Activated naive CD4-positive, alpha-beta T cell (primary cell): ENCODE data around the gene HNRNPH2.

Source experiments
- DNase-seq, 4 experiments: peaks; one replicate each; lab custom pipeline; 2025; lab: John Stamatoyannopoulos, UW

HNRNPH2 gene

GRCh38 chrX:101395789-101396188, 12.2 kb upstream of the HNRNPH2 start:
- DNase-seq, result no peak

GRCh38 chrX:101397779-101398178, 10.2 kb upstream of the HNRNPH2 start:
- DNase-seq, result no peak

GRCh38 chrX:101398694-101399093, 9.3 kb upstream of the HNRNPH2 start:
- no peak for DNase-seq

GRCh38 chrX:101399825-101400224, 8.2 kb upstream of the HNRNPH2 start:
- no peak for DNase-seq

- no peak for DNase-seq
Measured at GRCh38 chrX:101407167-101407747, 765 bp upstream of the HNRNPH2 start.

GRCh38 chrX:101408532-101408841, 465 bp downstream of the HNRNPH2 start:
- DNase-seq, result no peak

- no peak for DNase-seq
Measured at GRCh38 chrX:101409043-101409442, 1.0 kb downstream of the HNRNPH2 start.

GRCh38 chrX:101410461-101410860, 2.4 kb downstream of the HNRNPH2 start:
- DNase-seq, result no peak

GRCh38 chrX:101411984-101412383, 4.0 kb downstream of the HNRNPH2 start:
- no peak for DNase-seq

GRCh38 chrX:101415180-101416145, 7.4 kb downstream of the HNRNPH2 start:
- DNase-seq, result no peak

- DNase-seq, result no peak
Measured at GRCh38 chrX:101416691-101417090, 8.7 kb downstream of the HNRNPH2 start.

GRCh38 chrX:101417190-101417589, 9.2 kb downstream of the HNRNPH2 start:
- no peak for DNase-seq

- peak in 2 of 4 experiments; percentile 1 for DNase-seq
Measured at GRCh38 chrX:101417981-101418841, 10.2 kb downstream of the HNRNPH2 start.

- no peak for DNase-seq
Measured at GRCh38 chrX:101419489-101419888, 11.5 kb downstream of the HNRNPH2 start.

- no peak for DNase-seq
Measured at GRCh38 chrX:101427954-101428353, 19.9 kb downstream of the HNRNPH2 start.

- DNase-seq, result no peak
Measured at GRCh38 chrX:101429934-101430333, 21.9 kb downstream of the HNRNPH2 start.

- DNase-seq, result no peak
Measured at GRCh38 chrX:101430457-101431078, 22.5 kb downstream of the HNRNPH2 start.

- DNase-seq, result no peak
Measured at GRCh38 chrX:101442085-101442484, 34.1 kb downstream of the HNRNPH2 start.

- no peak for DNase-seq
Measured at GRCh38 chrX:101449279-101449678, 41.3 kb downstream of the HNRNPH2 start.

- no peak for DNase-seq
Measured at GRCh38 chrX:101450085-101450484, 42.1 kb downstream of the HNRNPH2 start.

- no peak for DNase-seq
Measured at GRCh38 chrX:101450961-101451360, 42.9 kb downstream of the HNRNPH2 start.

GRCh38 chrX:101452056-101452455, 44.0 kb downstream of the HNRNPH2 start:
- DNase-seq, result no peak
